ENCODE data around the gene SPI1.

Gene SPI1

DNA sequence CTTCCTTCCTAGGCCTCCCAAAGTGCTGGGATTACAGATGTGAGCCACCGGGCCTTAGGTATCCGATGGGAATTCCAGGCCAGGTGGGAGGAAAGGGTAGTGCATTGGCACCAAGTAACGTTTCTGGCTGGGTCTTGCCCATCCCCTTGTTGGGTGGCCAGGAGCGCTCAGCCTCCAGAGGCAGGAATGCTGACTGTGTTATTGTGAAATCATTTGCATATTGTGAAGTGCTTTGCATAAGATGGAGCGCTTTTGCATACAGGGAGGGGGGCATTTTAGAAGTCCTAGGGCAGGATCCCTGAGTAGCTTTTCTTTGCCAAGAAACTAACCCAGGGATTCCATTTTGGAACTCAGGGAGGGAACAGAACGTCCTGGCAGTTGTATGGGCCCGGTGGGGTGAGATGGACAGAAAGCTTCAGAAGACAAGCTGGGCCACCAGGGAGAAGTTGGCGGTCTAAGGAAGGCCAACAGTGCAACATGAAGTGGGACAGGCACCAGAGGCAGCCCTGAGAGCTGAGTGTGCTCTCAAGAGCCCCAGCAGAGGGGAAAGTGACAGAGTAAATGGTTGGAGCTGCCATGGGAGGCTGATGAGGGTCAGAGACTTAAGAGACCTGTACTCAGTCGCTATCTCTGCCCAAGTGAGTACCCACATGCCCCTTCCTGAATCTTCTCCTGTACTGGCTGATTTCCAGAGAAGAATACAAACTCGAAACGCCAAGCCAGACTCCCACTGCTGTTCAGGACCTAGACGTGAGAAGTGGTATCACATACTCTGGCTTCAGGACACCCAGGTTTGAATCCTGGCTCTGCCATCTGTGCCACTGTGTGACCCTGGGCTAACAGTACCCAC is 28.8 kb upstream of the SPI1 start:
- DNase-seq = no peak

DNA sequence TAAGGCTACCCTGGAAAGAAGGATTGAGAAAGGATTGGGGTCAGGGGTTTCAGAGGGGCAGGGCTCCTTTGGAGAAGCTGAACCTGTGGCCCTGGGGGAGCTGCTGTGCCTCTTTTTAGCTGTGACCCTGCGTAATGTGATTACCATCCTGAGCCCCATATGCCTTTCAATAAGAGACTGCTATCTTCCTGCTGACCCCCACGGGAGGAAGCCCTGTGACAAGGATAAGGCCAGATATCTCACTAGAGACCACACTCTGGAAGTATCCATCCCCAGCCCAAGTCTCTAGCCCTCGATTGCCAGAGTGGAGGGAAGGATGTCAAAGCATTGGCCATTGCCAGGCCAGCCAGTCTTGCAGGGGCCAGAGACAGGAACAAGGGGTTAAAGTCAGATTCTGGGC is 25.2 kb upstream of the SPI1 start:
- DNase-seq = no peak

DNA sequence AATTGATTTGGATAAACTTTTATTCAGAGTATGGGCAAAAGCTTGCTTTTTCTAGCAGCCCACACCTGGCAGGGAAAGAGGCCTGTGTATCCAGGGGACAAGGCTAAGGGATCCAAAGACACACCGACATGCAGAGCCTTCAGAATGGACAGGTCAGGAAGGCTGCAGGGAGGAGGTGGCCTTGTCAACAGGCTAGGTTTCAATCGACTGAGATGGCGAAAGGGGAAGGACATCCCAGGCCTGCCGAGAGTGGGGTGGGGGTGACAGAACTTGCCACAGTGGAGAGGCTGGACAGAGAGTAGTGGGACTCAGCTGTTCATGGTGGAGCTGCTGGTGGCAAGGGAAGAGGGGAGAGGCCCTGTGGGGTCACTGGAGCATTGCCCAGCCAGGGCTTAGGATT is 24.8 kb upstream of the SPI1 start:
- no peak for DNase-seq

DNA sequence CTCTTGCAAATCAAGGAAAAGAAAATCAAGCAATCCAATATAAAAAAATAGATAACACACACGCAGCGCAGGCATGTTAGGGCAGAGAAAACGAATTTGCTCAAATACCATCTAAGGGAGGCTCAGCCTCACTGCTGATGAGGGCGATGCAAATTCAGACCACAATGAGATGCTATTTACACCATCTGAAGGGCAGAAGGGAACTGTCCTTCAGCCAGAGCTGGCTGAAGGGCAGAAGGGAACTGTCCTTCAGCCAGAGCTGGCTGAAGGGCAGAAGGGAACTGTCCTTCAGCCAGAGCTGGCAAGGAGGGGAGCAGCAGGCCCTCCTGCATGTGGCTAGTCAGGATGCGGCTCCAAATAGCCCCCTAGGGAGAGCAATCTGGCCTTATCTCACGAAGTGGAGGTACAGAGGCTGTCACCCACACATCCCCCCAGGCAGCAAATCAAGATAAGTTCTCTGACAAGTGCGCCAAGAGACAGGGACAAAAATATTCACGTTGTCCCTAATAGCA is 22.5 kb upstream of the SPI1 start:
- DNase-seq = no peak

DNA sequence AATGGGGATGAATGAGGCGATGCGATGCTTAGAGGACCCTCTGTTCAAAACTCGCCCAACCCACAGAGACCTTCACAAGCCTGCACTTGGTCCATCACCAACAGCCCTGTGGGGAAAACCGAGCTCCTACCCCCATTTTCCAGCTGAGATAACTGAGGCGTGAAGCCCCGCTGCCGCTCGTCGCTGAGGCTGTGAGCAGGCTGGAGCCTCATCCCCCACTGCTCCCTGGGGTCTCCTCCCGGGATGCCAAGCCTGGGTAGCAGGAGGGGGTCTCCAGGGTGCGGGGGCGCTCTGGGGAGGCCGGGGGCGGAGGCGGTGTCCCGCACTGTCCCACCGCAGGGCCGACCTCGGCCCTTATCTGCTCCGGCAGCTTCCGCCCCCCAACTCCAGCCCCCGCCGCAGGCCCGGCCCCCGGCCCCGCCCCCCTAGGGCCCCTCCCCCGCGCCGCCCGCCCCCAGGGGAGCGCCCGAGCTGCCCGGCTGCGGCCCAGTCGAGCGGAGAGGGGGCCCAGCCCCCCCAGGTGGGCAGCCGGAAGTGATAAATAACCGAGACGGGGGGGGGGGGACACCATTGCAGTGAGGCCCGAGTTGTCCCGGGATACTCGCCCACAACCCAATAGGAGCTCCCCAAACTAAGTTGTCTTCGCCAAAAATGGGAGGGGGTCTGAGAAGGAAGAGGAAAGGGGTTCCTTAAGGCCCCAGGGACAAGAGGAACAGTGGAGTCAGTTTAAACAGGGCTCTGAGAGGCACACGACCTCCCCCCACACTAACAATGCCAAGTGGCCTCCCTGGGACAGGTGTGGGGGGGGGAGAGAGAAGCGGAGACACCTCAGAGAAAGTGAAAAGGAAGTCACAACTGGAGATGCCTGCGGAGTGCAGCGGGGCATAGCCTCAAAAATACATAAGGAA is 21.8 kb upstream of the SPI1 start:
- no peak for DNase-seq

DNA sequence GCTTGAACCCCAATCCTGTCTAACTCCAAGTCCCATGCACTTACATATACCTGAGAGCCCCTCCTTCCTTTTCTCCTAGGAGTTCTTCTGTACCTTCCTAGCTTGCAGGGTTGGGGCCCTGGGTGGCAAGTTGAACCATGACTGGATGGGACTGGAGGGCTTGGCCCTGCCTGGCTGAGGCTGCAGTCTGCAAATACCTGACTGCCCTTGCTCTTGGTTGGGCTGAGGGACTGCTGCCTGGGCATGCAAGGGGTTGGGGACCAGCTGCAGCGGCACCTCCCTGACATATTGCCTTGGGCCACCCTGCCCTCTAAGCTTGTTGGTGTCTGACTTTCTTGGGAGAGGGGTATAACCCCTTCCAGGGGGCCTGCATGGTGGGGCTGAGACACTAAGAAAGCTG is 20.2 kb upstream of the SPI1 start:
- no peak for DNase-seq

DNA sequence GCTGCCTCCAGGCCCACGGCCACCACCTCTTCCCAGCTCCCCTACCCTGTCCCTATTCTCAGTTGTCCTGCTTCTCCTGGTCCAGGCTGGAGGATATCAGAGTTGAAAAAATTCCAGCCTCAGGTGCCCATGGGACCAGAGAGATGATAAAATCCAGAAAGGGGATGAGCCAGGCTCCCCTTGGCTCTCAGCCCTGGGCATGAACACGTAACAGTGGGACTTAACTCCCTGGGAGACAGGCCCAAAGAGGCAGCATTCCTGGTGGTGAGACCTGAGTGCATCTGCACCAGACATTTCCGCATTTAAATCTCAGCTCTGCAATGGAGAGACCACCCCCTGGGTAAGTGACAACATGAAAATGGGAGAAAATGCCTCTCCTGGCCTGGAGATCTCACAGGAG is 19.7 kb upstream of the SPI1 start:
- no peak for DNase-seq

DNA sequence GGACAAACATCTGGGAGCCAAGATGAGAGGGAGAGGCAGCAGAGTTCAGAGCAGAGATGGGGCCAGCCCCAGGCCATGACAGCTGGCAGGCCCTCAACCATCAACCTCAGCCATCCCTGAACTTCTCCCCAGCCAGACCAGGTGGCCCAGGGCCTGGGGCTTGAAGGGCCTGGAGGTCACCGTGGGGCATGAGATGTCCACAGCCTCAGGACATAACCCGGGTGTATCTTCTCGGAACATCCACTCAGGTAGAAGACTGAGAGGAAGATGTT is 17.6 kb upstream of the SPI1 start:
- DNase-seq = no peak

DNA sequence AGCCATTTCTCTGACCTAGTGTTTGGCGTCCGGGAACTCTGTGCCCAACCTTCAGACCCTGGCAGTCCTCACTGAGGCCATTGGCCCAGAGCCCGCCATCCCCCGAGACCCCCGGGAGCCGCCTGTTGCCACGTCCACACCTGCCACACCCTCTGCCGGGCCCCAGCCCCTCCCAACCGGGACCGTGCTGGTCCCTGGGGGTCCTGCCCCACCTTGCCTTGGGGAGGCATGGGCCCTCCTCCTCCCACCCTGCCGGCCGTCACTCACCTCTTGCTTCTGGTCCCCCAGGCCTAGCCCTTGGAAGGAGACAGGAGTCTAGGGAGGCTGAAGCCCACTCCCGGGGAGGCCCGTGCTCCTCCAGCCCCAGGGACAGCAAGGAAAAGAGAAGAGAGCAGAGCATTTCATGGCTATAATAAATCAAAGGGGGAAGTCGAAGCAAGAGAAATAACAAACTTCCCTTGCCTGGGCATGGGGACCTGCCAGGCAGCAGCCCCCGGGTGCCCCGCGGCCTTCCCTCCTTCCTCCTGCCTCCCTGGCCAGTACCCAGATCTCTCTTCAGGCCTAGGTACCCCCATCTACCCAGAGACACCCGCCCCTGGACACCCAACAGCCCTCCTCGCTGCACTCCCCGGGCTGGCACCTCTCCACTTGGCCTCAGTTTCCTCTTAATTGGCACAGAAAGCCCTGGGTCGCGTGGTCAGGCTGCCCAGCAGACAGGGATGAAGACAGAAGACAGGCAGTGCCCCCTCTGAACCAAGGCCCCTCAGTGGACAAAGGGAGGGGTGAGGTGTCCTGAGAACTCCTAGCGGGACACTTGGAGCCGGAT is 17.1 kb upstream of the SPI1 start:
- no peak for DNase-seq

DNA sequence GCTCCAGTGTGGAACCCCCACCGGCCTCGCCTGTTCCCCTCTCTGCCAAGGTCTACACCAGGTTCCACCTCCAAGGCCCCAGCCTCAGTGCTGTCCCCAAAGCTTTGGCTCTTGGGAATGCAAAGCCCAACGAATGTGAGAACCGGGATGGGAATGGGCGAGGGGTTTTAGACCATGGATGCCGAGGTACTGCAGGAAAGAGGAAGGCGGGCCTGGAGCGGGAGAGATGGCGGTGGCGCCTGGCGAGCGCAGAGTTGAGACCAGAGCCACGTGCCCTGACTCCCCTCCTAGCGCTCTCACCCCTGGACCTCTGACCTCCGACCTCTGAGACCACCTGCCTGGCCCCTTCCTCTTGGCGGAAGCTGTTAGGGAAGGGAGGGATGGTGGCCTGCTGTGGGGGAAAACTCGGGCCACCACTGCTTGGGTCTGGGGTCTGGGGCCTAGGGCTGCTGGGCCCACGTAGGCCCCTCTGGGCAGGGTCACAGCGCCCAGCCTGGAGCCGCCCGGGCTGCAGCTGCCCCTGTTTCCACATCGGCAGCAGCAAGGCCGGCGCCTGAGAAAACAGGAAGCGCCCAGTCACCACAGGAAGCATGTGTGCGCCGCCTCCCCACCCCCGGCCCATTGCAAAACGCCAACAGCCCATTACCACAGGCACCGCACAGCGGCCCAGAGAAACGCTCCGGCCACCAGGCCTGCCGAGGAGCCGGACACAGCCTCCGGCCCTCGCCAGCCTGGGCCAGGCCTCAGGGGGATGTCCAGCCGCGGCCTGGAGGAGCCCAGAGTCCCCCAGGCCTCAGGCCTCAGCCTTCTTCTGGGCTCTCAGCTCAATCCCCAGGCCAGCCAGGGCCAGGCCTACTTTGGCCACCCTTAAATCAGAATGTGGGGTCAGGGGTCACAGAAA is 16.2 kb upstream of the SPI1 start:
- DNase-seq = no peak

DNA sequence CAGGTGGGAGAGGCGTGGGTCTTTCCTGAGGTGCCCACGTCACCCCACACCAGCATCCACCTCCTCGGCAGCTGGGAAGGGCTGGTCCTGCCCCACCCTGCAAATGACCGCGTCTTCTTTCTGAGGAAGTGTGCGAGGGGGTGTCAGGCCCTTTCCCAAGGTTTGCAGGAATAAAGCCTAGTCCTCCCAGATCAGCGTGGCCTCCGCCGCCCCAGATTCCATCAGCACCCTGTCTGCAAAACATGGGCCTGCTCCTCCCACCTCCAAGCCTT is 15.6 kb upstream of the SPI1 start:
- no peak for DNase-seq

DNA sequence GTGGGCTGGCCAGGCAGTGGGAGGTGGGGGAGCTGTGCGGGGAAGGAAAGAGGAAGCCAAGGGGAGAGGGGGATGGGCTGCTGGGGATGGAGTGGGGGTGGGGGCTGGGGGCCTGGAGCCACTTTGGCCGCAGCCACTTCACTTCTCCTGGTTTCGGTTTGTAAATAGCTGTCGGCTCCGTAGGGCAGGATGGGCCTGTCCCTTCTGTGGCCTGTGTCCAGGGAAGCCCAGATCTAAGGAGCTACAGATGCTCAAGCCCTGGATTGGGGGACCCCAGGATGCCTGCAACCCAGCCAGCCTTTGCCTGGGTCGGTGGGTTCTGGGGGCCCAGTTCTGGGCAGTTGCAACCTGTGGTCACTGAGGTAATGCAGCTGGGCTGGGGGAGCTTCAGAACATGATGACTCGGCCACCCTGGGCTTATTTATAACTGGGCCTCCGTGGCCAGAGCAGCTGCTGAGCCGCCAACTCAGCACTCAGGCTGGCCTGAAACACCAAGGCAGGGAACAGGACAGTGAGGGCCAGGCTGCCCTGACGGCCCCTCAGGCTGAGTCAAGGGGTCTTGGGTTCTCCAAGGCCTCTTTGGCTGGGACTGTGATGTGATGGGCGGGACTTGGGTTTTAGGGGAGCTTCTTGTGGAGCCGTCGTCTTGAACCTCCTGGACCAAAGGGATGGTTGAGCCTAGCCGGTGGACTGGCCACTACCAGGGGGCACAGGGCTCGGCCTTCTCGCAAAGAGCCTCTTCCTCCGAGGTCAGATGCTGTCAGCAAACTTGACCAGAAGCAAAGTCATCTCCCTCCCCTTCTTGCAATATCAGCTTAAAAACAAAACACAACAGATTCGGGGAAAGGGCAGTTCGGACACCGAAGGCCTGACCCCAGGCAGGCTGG is 15.1 kb upstream of the SPI1 start:
- DNase-seq = no peak

DNA sequence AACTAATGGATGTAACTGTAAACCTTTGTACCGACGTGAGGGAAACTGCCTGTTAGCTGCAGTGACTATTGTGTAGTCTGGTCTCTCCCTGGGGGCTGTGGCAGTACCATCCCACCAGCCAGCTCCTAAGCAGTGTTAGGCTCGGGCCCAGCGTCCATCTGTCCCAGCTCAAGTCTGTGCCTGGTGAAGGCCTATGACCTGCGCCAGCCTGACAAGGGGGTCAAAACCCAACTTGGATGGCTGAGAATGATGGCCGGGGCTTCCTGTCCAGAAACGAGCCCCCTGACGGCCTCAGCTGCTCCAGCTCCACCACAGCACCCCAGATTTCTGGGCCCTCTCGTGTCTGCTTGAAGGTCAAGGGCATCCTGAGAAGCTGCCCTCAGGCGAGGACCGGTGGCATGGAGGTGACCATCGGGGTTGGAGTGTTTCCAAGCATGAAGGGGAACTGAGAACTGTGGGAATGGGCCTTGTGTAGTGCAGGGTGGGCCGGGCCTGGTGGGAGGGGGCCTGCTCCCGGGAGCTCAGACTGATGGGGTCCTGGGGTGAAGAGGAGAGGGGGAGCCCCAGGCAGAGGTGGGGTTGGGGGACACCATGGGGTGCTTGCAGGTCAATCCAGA is 14.3 kb upstream of the SPI1 start:
- DNase-seq = no peak

DNA sequence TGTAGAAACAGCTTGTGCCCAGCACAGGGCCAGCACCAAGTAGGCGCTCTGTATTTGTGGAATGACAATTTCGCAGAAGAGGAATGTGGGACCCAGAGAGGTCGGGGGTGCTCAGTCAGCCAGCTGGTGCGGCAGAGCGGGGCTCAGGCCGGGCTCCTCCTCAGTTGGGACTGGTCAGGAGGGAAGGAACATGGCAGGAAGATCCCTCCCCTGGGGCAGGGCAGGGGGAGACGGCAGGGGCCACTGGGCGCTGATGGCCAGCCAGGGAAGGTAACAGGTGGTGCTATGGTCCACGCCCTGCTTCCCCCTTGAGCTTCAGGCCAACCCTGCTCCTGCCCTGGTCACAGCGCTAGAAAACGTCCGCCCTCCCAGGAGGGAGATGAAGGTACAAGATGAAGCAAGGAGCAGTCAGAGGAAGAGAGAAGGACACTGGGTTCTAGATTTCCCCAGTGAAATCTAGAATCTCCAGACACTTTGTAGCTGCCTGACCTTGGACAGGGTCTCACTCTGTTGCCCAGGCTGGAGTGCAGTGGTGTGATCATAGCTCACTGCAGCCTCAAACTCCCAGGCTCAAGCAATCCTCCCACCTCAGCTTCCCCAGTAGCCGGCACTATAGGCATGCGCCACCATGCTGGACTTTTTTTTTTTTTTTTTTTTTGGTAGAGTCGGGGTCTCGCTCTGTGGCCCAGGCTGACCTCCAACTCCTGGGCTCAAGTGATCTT is 13.5 kb upstream of the SPI1 start:
- no peak for DNase-seq

DNA sequence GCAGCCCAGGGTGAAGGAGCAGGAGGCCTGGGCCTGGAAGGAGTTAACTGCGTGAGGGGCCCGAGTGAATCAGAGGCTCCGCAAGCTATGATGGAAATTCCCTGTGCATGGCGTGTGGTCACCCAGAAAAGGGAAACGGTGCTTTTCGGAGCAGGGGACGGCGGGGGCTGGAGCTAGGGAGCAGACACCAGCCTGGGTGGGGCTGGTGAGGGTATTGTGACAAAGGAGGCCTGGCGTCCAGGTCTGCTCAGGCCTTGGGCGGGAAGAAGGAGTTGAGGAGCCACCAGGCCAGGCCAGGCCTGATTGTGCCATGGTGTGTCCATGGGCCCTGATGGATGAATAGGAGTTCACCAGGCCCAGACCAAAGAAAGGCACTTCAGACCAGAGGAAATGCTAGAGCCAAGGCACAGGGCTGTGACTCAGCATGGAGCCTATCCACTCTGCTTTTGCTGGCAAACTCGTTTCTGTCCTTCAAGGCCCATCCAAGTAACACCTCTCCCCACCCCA is 12.8 kb upstream of the SPI1 start:
- no peak for DNase-seq

DNA sequence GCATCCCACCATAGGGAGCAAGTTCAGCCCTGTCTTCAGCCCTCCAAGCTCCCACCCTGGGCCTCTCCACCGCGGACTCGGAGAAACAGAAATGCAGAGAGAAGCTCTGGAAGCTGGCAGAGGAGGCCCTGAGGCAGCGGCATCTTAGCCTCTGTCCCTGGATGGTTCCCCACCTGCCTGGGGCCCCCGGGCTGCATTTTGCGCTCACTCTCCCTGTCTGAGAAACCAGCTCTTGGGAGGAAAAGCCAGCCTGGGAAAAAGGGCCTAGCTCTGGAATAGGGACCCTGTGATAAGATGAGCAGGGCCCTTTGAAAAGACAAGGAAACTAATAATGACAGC is 12.0 kb upstream of the SPI1 start:
- DNase-seq = no peak

DNA sequence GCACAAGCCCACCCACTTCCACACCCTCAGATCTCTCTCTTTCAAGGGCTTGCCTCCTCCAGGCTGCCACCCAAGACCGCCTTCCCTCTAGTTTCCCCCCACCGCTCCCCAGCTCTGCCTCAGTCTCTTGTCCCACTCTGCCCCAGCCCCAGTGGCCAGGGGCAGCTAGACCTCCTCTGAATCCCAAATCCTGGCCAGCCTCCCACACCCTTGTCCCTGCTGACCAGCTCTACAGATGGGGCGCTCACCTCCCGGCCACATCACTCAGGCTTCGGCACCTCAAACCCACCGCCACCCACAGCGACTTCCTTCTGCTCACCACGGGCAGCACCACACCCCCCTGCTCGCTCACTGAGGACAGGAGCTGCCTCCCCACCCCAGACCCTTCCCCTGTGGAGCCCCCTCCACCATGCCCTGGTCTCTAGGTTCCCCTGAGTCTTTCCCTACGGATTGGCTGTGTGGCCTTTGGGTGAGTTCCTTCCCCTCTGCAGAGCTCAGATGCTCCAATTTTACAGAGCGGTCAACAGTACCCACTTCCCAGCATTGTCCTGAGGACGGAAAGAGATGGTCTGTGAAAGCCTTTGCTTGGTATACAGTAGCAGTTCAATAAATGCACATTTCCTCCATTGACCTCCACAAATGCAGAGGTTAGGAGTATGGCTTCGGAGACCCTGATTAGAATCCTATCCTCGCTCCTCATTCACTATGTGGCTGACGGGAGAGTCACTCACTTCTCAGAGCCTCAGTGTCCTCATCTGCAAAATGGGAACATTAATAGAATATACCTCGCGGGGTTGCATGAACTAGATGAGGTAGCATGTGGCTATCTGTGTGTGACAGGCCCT is 11.5 kb upstream of the SPI1 start:
- no peak for DNase-seq

DNA sequence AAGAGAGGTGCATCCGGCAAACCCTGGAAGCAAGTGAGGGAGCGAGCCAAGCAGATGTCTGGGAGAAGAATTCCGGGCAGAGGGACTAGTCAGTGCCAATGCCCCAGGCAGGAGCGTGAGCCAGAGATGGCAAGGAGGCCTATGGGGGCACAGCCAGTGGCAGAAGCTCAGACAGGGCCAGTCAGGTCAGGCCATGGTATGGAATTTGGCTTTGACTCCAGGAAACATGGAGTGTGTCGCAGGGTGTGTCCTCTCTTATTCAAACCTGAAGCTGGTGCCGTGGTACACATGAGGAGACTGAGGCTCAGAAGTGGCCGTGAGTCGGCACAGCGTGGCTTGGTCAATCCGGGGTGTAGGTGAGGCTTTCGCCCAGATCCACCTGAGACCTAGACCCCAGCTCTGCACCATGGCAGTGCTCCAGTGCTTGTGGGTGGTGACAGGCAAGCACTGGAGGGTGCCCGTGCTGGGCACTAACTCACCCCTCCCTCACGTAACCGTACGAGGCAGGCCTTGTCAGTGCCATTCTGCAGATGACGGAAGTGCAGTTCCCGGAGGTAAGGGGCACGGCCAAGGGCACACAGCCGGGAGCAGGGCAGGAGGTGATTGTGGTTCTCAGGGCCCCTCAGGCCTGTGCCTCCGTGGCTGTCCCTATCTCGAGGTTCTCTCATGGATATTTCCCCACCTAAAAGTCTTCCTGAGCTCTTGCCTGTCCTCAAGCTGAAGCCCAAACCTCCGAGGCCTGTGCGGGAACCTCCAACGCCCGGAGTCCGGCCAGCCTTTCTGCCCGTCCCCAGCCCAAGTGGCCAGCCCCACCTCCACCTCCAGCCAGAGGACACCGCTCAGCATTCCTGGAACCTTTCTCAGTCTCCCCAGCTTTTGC is 10.6 kb upstream of the SPI1 start:
- no peak for DNase-seq
